ENCODE data around the gene RHOH.

The RHOH gene

GRCh38 chr4:40238700-40239548 is 42.1 kb downstream of the RHOH start:
- no peak for FAIRE-seq

DNA sequence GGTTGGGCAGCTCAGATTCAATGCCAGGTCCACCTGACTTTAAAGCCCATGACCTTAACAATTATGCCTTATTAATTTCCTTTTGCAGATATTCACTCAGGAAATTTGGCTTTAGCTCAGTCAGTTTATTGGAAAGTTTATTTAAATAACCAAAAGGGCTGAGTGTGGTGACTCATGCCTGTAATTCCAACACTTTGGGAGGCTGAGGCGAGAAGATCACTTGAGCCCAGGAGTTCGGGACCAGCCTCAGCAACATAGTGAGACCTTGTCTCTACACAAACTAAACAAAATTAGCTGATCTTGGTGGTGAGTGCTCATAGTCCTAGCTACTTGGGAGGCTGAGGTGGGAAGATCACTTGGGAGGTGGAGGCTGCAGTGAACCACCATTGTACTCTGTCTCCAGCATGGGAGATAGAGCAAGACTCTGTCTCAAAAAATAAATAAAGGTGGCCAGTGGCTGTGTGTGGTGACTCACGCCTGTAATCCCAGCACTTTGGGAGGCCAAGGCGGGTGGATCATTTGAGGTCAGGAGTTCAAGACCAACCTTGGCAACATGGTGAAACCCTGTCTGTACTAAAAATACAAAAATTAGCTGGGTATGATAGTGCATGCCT is 43.3 kb downstream of the RHOH start:
- FAIRE-seq: no peak

DNA sequence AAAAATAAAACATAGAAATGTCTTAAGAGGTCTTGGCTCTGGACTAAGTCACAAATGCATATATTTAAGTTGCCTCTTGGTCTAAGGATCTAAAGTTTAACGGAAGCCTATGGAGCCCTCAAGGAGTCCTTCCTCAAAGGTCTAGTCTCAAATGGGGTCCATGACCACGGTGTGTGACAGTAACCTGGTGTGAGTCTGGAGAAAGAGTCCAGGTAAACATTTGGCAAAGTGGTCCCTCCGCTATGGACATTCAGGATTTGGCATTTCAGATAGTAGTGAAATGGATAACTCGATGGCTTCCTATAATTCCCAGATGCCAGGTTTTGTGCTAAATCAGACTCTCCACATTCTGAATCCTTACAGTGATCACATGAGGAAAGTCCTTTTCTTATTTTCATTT is 44.2 kb downstream of the RHOH start:
- no peak for FAIRE-seq

- no peak for FAIRE-seq
Measured at GRCh38 chr4:40241941-40242340, 45.1 kb downstream of the RHOH start.

- FAIRE-seq: no peak
Measured at GRCh38 chr4:40243386-40243948, 46.6 kb downstream of the RHOH start.

DNA sequence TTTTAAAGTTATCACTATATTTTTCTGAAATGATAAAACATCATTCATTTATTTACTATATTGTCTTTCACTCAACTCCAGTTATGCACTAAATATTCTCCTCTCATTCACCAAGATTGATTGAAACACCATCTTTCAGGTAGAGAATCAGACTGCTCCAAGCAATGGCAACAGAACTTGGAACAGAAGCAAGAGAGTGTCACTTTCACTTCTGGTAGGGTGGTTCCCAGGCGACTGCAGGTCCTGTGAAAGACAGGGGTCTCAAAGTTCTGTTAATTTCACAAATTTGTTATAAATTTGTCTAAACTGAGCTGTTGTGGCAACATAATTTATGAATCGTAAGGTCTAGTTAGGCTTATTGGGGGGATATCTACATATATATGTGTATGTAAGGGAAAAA is 47.8 kb downstream of the RHOH start:
- no peak for FAIRE-seq

GRCh38 chr4:40245550-40245949 is 48.7 kb downstream of the RHOH start:
- no peak for FAIRE-seq

- FAIRE-seq: no peak
Measured at GRCh38 chr4:40246011-40246900, 49.4 kb downstream of the RHOH start.

DNA sequence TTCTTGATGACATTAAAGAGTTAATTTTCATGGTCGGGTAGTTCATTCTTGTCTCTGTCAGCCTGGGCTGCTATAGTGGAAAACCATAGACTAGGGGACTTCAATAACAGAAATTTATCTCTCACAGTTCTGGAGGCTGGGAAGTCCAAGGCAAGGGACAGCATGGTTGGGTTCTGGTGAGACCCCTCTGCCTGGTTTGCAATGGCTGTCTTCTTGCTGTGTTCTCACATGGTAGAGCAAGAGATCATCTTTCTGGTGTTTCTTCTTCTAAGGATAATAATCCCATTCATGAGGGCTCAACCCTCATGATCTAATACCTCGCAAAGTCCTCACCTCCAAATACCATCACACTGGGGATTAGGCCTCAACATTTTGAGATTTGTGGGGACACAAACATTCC is 50.1 kb downstream of the RHOH start:
- no peak for FAIRE-seq

DNA sequence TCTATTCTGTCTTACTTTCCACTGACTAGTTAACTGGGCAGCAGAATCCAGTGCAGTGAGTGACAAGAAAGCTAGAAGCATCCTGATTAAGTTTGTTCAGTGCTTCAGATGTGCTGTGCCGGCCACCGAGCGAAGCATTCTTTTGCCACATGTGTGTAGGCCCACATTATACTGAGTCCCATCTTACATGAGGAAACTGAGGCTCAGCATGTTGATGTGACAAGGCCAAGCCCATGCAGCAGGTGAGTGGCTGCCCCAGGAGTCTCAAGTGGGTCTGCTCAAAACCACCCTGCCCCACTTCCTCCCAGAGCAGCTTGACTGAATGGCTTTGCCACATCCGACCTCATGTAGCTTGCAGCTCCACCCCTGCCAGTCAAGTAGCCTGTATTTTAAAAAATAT is 50.5 kb downstream of the RHOH start:
- FAIRE-seq: no peak

- no peak for FAIRE-seq
Measured at GRCh38 chr4:40251366-40251765, 54.5 kb downstream of the RHOH start.

DNA sequence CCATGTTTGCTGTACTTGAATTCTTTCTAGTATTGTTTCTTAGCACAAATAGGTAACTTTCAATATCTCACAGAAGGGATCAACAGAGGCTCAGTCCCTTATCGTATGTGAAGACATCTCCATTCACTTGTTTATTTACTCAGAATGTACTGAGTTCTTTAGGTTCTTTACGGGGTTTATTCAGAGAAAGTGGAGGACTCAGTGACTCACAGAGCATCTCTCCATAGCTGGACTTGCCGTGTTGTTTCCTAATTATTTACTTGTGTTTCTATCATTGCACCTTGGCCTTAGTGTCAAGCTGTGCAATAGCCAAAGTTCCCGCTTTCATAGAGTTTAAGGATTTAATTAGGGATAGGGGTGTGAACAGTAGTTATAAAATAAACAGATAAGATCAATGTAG is 57.1 kb downstream of the RHOH start:
- FAIRE-seq: no peak

DNA sequence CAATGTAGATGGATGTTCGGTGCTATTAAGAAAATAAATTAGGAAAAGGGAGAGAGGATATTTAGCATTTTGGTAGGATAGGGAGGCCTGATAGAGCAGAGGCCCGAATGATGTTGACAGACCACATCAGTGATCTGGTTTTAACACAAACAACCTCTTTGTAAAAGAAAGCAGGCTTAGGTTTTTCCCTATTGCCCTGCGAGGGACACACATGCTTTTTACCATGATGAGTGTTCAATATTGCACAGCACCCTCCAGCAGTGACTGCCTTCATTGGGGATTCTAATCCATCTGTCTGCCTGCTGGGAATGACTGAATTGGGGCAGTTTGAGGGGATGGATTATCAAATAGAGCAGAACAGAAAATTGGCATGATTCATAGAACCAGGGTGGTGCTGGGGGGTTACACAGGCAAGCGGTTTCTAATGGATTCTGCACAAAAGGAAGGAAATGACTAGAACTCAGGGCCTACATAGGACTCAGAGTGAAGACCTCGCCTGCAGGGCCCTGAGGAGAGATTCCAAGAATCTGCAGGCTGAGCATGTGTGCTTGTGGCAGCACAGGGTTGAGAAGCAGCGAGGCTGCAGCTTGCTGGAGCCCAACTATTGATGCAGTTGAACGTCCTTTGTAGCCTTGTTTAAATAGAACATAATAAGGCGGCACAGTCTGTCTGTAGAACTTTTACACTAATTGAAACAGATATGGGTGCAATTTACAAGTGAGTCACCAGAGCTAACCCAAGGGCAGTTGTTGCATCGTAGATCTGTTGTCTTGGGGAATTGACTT is 58.0 kb downstream of the RHOH start:
- no peak for FAIRE-seq

DNA sequence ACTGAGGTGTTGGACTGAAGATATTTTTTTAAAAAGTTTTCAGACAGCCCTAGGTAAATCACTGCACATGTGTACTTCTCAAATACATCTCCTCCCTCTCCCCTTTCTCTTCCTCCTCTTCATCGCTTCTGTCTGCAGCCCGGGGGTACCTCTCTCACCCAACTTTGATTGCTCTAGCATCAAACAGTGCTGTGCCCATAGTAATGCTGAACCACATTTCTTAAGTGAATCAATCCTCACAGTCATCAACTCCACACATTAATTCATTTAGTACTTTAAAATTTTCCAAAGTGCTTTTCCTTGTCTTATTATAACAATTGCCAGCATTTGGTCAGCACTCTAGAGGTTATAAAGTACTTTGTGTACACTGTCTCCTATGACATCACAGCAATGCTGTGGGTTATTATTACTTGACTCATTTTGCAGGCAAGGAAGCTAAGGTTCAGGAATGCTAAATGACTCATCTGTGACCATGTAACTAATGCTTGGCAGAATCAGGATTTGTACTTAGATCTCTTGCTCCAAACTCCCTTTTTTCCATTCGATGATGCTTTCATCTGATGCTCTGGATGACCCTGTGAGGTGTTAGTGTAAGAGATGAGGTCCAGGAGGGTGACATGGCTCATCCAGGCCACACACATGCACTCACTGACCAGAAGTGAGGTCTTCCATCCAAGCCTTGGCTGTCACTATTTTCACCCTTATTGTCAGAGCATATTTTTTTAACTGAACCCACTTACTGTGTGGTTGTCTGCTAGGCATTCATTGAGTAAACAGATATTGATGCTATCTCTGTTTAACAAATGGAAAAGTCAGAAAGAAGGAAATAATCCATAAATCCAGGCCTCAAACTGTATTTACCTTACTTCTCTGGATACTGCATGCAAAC is 58.8 kb downstream of the RHOH start:
- peak; percentile 83 for FAIRE-seq

DNA sequence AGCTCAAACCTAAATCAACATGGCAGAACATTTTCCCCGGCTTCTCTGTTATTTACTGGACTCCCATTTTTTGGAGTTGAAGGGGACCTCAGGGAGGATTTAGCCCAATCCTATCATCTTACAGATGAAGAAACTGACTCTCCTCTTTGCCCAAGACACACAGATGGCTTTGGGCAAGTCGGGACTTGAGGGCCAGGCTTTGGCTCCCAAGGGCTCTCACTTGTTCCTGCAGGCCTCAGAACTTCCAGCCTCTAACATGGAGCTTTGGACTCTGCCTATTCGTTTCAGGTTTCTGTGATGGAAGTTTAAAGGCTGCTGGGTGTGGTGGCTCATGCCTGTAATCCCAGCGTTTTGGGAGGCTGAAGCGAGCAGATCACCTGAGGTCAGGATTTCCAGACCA is 59.5 kb downstream of the RHOH start:
- FAIRE-seq: no peak

- no peak for FAIRE-seq
Measured at GRCh38 chr4:40256817-40257216, 60.0 kb downstream of the RHOH start.

- no peak for FAIRE-seq
Measured at GRCh38 chr4:40258627-40259026, 61.8 kb downstream of the RHOH start.

DNA sequence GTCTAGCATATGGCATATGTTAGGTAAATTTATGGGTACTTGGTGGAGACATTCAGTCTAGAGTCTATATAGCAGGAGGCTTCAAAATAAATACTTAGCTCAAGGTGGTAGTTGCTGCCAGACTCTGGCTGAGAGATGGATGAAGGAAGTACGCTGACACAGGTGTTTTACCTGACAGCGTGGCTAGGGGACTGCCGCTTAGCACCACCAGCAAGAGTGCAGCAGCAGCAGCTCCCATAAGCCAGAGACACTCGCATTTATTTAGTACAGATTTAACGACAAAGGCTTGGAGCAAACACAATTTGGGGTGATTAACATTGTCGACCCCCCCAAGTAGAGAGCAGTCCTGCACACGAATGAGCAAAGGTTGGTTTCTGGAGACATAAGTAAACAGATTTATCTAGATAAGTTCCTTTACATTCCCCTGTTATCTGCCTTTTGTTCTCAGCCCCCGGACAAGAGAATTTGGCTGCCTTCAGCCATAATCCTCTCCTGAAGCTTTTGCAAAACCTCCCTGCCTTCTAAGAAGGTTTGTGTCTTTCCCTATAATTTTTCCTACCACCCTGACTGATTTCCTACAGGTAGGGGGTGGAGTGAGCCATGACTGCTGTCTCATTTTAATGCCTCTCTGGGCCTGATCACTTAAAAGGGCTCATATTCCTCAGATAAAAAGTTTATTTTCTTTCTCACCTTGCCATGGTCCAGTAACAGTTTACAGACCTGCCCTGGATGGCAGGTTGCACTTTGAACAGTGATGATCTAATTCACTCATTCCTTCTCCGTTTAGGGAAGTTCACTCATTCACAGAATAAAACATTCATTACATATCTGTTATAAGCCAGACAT is 64.6 kb downstream of the RHOH start:
- FAIRE-seq: no peak

DNA sequence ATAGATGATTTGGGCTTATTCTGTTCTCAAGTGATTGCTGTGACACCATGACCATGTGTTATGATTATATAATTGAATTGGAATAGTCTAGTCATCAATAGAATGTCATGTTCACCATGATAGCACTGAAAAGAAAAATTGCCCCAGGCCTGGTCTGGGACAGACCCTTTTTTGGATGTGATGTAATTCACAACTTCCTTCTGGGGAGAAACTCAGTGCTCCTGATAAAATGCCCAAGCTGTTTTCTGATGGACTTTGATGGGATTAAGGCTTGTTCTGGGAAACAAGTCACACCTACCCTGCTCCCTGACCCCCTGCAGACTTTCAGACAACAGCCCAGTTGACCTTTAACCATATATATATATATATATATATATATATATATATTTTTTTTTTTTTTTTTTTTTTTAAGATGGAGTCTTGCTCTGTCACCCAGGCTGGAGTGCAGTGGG is 65.3 kb downstream of the RHOH start:
- no peak for FAIRE-seq

- FAIRE-seq: no peak
Measured at GRCh38 chr4:40262861-40263260, 66.0 kb downstream of the RHOH start.

Measured in islet of Langerhans (tissue), 1 donor.